Activated naive CD4-positive, alpha-beta T cell treated with anti-CD3 and anti-CD28 coated beads, Interleukin-2, amount 50 U/mL, for 72 hours (primary cell): ENCODE results near the gene TWSG1. TPM values are rescaled to one million over a fixed set of nuclear protein-coding genes. Genes with fewer than 3 reads are reported as not detected.
"Not testable (repeated sequence)": the region's sequence is repeated elsewhere in the genome, so short reads cannot be mapped to it uniquely, and the experiment has no call there.

ENCODE experiments used
- ATAC-seq, 2 donors: fragments of 150-1000 bp; cut with Tn5 transposase; 2 replicates each; pipeline ENCODE4 v1.10.0; 2021; ENCODE audit warnings: mild to moderate bottlenecking in 2 of 2, moderate library complexity in 2 of 2
- DNase-seq, 2 donors: peaks; one replicate each; pipeline ENCODE4 v3.0.0; 2021 to 2022; ENCODE audit warnings: low spot score in 2 of 2
- H3K27ac Mint-ChIP-seq, 2 donors: one replicate each; pipeline ENCODE4 v1.8.0; 2022; ENCODE audit warnings: mild to moderate bottlenecking in 2 of 2, mixed read lengths in 2 of 2
- H3K36me3 Mint-ChIP-seq, 2 donors: one replicate each; pipeline ENCODE4 v1.8.0; 2022; ENCODE audit warnings: mixed read lengths in 2 of 2
- H3K9me3 Mint-ChIP-seq, 2 donors: one replicate each; pipeline ENCODE4 v1.8.0; 2022; ENCODE audit warnings: mixed read lengths in 2 of 2
- total RNA-seq, 2 donors: library from RNA; stranded (reverse); gene quantifications; one replicate each; pipeline ENCODE4 v1.2.3, GENCODE V29; 2022

Gene TWSG1
- total RNA-seq, 2 donors from 2014 or later, result 3.1 to 7.8 TPM

DNA sequence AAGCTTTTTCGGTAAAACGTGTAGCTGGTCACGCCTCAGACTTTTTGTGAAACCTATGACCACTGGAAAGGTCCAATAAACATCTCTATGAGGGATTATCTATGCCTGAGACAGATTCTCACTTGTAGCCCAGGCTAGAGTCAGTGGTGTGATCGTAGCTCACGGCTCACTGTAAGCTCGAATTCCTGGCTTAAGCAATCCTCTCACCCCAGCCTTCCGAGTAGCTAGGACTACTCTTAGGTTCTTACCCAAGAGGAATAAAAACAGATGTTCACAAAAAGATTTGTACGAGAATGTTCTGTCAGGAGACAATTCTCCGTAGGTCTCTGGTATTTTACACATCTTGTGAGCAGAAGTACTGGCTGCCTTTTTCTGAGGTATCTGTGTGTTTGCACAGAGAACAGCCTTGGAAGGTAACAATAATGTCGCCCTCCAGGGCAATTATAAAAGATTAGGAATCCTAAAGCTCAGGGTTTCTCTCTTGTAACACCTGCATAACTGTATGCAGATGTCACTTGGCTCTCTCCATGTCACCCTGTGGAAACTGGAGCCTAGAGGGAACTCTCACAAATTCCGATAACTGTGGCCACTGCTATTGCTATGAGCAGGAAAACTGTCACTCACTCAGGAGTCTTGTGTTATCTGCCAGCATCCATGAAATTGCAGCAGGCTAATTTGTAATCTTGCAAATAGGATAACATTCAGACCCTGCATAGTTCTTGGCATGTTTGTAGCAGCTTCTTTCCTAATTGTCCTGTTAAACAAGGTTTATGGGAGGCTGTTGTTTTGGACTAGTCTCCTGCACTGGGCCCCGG lies 115.2 kb downstream of the TWSG1 start:
- ATAC-seq, result no peak

DNA sequence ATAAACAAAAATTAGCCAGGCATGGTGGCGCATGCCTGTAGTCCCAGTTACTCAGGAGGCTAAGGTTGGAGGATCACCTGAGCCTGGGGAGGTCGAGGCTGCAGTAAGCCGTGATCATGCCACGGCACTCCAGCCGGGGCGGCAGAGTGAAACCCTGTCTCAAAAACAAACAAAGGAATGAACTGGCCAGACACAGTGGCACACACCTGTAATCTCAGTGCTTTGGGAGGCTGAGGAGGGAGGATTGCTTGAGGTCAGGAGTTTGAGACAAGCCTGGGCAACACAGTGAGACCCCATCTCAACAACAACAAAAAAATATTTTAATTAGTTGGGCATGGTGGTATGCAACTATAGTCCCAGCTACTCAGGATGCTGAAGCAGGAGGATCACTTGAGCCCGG lies 116.3 kb downstream of the TWSG1 start:
- Mint-ChIP-seq H3K9me3 (peaks cover 16 to 17% of the 10 kb centered on the region in 2 donors), H3K36me3 (peaks cover 12 to 19% of the 10 kb centered on the region in 2 donors)
- not testable (repeated sequence) for ATAC-seq, H3K27ac Mint-ChIP-seq, DNase-seq

More for the DNA sequence above, 115.2 kb downstream of the TWSG1 start:
- DNase-seq, result no peak
- Mint-ChIP-seq H3K36me3 (peaks cover 7 to 20% of the 10 kb centered on the region in 2 donors), H3K27ac (no peak overlapping the region), H3K9me3 (peaks cover 12 to 17% of the 10 kb centered on the region in 2 donors)

Other genes with a start within 250 kb of the TWSG1 start
- gene NDUFV2, start 232.1 kb upstream of the TWSG1 start, total RNA-seq, result 100 to 1,000 TPM; 311 to 402 TPM
- gene ANKRD12, start 198.0 kb upstream of the TWSG1 start, total RNA-seq, result 10 to 100 TPM; 63.7 to 72.3 TPM
- 10 to 100 TPM; 50.6 to 51.6 TPM for gene RALBP1, start 140.7 kb downstream of the TWSG1 start, total RNA-seq